Measurements from ENCODE around the gene ZNF462. TPM values are rescaled to one million over a fixed set of nuclear protein-coding genes. Genes with fewer than 3 reads are reported as not detected.

ZNF462 gene
- total RNA-seq, 1 donor from 2014 or later, result 29.2 TPM

DNA sequence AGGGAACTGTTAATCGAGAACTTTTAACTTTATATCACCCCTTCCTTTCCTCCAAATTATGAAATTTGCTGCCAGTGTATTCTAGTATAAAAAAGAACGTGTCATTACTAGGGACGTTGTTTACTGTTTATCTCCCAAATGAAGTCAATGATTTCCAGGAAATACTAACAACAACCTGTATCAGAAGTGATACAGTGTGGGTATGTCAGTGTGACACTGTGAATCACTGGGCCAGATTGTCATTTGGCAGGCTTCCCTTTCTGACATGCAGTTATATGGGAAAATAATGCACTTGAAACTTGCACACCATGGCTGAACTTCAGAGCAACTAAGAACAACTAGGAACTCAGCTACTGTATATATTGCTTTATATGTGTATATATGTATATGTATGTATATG is 12.6 kb downstream of the ZNF462 start:
- H3K4me3 ChIP-seq, result no peak overlapping the region
- no peak for DNase-seq
- TF ChIP-seq, protein P1, sequence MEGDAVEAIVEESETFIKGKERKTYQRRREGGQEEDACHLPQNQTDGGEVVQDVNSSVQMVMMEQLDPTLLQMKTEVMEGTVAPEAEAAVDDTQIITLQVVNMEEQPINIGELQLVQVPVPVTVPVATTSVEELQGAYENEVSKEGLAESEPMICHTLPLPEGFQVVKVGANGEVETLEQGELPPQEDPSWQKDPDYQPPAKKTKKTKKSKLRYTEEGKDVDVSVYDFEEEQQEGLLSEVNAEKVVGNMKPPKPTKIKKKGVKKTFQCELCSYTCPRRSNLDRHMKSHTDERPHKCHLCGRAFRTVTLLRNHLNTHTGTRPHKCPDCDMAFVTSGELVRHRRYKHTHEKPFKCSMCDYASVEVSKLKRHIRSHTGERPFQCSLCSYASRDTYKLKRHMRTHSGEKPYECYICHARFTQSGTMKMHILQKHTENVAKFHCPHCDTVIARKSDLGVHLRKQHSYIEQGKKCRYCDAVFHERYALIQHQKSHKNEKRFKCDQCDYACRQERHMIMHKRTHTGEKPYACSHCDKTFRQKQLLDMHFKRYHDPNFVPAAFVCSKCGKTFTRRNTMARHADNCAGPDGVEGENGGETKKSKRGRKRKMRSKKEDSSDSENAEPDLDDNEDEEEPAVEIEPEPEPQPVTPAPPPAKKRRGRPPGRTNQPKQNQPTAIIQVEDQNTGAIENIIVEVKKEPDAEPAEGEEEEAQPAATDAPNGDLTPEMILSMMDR (IDR thresholded peaks at IDR 0.05; ENCODE audit: borderline replicate concordance), result no peak
- no peaks in the 10 kb centered on the region for H3K27me3 ChIP-seq (ENCODE audit: low read depth)
- H3K4me1 ChIP-seq, result peaks cover 93% of the 10 kb centered on the region
- intact Hi-C loops (cut with micrococcal nuclease), result no loop called here
- H3K9me3 ChIP-seq (replicated peaks), result no peaks in the 10 kb centered on the region
- H3K27ac ChIP-seq (replicated peaks), result peak overlapping the region; percentile 34
- H3K36me3 ChIP-seq, result no peaks in the 10 kb centered on the region

- DNase-seq, result no peak
- TF ChIP-seq, protein P1 (IDR thresholded peaks at IDR 0.05; ENCODE audit: borderline replicate concordance), result no peak
- Histone ChIP-seq H3K9me3 (replicated peaks) (no peaks in the 10 kb centered on the region), H3K4me3 (no peak overlapping the region), H3K4me1 (peaks cover 89% of the 10 kb centered on the region), H3K27me3 (ENCODE audit: low read depth) (no peaks in the 10 kb centered on the region), H3K27ac (replicated peaks) (peak overlapping the region; percentile 86), H3K36me3 (no peaks in the 10 kb centered on the region)
- intact Hi-C loops (cut with micrococcal nuclease), result no loop called here
These were observed 14.4 kb downstream of the ZNF462 start for GRCh38 chr9:106877345-106877744.

- Histone ChIP-seq H3K4me3 (no peak overlapping the region), H3K27me3 (ENCODE audit: low read depth) (no peaks in the 10 kb centered on the region), H3K27ac (replicated peaks) (peak overlapping the region; percentile 86), H3K4me1 (peaks cover 91% of the 10 kb centered on the region), H3K9me3 (replicated peaks) (no peaks in the 10 kb centered on the region), H3K36me3 (no peaks in the 10 kb centered on the region)
- TF ChIP-seq, protein P1 (IDR thresholded peaks at IDR 0.05; ENCODE audit: borderline replicate concordance), result no peak
- no peak for DNase-seq
- intact Hi-C loops (cut with micrococcal nuclease), result no loop called here
These were observed 15.3 kb downstream of the ZNF462 start for GRCh38 chr9:106878081-106878837.

GRCh38 chr9:106878934-106879333 is 16.0 kb downstream of the ZNF462 start:
- TF ChIP-seq, protein P1 (IDR thresholded peaks at IDR 0.05; ENCODE audit: borderline replicate concordance), result no peak
- no peak overlapping the region for H3K4me3 ChIP-seq
- H3K27ac ChIP-seq (replicated peaks), result peak overlapping the region; percentile 86
- H3K4me1 ChIP-seq, result peaks cover 91% of the 10 kb centered on the region
- intact Hi-C loops (cut with micrococcal nuclease), result no loop called here
- peak; percentile 74 for DNase-seq
- H3K27me3 ChIP-seq (ENCODE audit: low read depth), result no peaks in the 10 kb centered on the region
- H3K9me3 ChIP-seq (replicated peaks), result no peaks in the 10 kb centered on the region
- no peaks in the 10 kb centered on the region for H3K36me3 ChIP-seq

DNA sequence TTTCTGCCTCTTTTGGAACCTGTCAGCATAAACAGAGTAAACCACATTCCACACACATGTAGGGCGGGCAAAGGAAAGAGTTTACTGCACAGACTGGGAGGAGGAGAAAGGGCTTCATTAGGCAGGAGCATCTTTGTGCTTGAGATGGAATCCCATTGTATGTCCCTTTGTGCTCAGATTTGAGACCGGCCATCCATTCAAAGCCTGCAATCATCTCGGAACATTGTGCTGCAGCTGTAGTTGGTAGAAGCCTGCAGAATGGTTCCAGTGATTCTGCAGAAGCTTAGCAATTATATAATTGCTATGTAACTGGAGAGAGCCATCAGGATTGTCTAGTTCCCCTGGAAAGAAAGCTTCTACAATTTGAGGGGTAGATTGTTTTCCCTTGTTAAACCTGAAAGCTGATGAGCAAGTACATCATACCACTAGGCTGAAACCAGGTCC is 16.5 kb downstream of the ZNF462 start:
- H3K4me3 ChIP-seq, result no peak overlapping the region
- DNase-seq, result no peak
- peaks cover 91% of the 10 kb centered on the region for H3K4me1 ChIP-seq
- H3K27ac ChIP-seq (replicated peaks), result peak overlapping the region; percentile 86
- TF ChIP-seq, protein P1 (IDR thresholded peaks at IDR 0.05; ENCODE audit: borderline replicate concordance), result no peak
- H3K27me3 ChIP-seq (ENCODE audit: low read depth), result no peaks in the 10 kb centered on the region
- intact Hi-C loops (cut with micrococcal nuclease), result no loop called here
- no peaks in the 10 kb centered on the region for H3K9me3 ChIP-seq (replicated peaks)
- no peaks in the 10 kb centered on the region for H3K36me3 ChIP-seq
